HG02870 (cell line): ENCODE measurements around the gene RNF149.
A peak's percentile ranks its signal among the peaks of the same experiment; 100 is the strongest.
"Not testable (repeated sequence)": the region's sequence is repeated elsewhere in the genome, so short reads cannot be mapped to it uniquely, and the experiment has no call there.

ENCODE experiments used
- ATAC-seq: cut with Tn5 transposase; IDR thresholded peaks from one replicate; pipeline ENCODE4 v1.9.1; 2021; ENCODE audit warnings: mild to moderate bottlenecking, moderate library complexity; ENCODE audit not compliant: unreplicated experiment

RNF149 gene

GRCh38 chr2:101263377-101263800, 45.1 kb downstream of the RNF149 start:
- ATAC-seq, result no peak

DNA sequence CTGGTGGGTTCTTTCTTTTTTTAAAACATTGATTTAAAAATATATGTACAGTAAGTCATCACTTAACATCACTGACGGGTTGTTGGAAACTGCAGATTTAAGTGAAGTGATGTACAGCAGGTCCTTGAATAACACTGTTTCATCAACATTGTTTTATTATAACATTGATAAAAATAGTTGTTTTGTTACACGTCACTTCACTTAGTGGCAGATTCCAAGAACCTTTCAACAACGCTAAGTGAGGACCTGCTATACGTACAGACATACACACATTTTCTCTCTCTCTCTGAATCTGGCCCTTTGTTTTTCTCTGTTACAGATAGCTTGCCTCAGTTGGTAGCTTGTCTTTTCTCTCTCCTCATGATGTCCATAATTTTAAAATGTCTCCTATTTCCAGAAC, 46.4 kb downstream of the RNF149 start:
- no peak for ATAC-seq

GRCh38 chr2:101258804-101259203, 49.7 kb downstream of the RNF149 start:
- no peak for ATAC-seq

GRCh38 chr2:101256316-101256715, 52.2 kb downstream of the RNF149 start:
- no peak for ATAC-seq

DNA sequence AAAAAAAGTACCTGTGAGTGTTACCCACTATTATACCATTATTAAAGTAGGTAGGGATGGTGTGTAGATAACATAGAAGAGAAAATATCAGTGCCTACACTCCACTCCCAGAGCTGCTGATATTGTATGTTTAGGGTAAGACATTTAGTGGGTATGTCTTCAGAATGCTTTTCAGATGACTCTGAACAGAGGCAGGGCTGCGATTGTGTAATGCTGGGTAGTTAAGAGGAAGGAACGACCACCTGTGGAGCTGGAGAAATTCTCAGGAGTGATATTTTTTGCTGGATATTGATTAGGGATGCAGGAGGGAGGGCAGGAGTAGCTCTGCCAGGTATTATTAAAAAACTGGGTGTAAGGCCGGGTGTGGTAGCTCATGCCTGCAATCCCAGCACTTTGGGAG, 53.0 kb downstream of the RNF149 start:
- no peak for ATAC-seq

- ATAC-seq, result no peak
Measured at GRCh38 chr2:101253703-101254450, 54.6 kb downstream of the RNF149 start.

GRCh38 chr2:101253013-101253702, 55.3 kb downstream of the RNF149 start:
- ATAC-seq, result peak; percentile 46

DNA sequence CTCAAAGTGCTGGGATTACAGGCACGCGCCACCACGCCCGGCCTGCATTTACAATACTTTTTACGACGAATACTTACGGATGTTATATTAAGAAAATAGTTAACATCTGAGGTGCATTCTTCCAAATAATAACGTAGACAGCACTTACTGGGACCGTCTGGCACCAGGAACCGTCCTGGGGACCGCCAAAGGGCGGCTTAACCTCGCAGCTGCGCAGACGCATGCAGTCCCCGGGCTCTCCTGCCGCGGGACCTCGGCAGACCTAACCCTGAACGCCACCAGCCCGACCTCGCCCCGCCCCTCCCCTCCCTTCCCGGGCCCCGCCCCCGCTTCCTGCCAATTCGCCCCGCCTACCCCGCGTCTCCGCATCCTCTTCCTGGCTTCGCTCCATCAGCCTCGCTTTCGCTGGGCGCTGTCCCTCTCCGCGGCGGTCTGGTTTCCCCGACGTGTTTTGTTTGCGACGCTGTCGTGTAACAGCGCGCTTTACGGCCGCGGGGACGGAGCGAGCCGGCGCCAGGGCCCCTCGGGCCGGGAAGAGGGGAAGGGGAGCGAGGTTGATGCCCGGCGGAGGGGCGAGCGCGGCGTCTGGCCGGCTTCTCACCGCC, 56.0 kb downstream of the RNF149 start, which contains the start of gene CNOT11:
Gene CNOT11 (plus strand): TSS at position 479 of the 605 bp plus-strand sequence. CDS start 79 bp downstream, at position 558.
- peak; percentile 79 for ATAC-seq

DNA sequence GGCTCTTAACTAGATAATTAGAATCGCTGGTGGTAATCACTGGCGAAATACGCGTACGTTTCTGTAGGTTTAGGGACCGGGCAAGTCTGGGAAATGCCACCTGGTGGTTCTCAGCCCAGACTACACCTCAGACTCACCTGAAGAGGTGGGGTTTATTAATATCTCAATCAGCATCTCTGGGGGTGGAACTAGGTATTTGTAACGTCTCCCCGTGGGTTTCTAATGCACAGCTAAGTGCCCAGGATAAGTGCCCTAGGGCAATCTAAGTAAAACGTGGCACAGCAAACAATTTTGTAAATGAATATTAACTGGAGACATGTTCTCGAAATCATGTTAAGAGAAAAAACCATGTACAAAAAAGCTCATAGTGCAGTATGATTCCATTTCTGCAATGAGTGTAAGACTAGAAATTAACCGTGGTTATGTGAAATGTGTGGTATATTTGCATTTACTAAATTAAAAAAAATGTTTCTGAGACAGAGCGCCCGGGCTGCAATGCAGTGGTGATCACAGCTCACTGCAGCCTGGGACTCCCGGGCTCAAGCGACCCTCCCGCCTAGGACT, 56.6 kb downstream of the RNF149 start:
- peak; percentile 52 for ATAC-seq

DNA sequence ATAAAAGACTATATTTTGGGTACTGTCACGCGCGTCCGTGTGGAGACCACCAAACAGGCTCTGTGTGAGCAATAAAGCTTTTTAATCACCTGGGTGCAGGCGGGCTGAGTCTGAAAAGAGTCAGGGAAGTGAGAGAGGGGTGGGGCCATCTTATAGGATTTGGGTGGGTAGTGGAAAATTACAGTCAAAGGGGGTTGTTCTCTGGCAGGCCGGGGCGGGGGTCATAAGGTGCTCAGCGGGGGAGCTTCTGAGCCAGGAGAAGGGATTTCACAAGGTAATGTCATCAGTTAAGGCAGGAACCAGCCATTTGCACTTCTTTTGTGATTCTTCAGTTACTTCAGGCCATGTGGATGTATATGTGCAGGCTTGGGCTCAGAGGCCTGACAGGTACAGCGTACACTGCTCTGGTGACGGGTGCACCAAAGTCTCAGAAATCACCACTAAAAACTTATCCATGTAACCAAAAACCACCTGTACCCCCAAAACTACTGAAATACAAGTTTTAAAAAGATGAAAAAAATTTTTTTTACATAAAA, 57.2 kb downstream of the RNF149 start:
- not testable (repeated sequence) for ATAC-seq

DNA sequence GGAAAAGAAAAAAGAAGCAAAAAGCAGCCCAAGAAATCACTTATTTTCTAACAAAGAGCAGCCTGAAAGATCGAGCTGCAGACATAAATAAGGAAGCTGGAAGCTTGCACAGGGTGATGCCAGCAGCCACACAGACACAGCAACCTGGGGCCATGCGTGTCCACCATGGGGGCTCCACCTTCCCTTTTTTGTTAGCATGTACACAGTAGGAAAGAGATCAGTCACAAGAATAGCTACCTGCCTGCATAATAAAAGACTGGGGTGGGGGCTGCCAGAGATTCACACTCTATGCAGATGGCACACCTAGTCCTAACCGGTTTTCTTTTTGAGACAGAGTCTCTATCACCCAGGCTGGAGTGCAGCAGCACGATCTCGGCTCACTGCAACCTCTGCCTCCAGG, 58.7 kb downstream of the RNF149 start:
- ATAC-seq, result no peak

DNA sequence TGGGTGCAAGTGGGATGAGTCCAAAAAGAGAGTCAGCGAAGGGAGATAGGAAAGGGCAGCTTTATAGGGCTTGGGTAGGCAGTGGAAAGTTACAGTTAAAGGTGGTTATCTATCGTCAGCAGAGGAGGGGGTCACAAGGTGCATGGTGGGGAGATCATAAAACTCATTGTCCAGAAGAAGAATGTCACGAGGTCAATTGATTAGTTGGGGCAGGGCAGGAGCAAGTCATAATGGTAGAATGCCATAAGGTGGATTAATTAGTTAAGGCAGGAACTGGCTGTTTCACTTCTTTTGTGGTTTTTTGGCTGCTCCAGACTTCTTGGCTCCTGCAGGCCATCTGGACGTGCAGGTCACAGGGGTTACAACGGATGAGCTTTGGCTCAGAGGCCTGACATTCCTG, 59.7 kb downstream of the RNF149 start:
- ATAC-seq, result not testable (repeated sequence)

GRCh38 chr2:101245468-101245867, 63.0 kb downstream of the RNF149 start:
- not testable (repeated sequence) for ATAC-seq

GRCh38 chr2:101244899-101245298, 63.6 kb downstream of the RNF149 start:
- not testable (repeated sequence) for ATAC-seq

- ATAC-seq, result not testable (repeated sequence)
Measured at GRCh38 chr2:101244373-101244772, 64.1 kb downstream of the RNF149 start.

GRCh38 chr2:101241158-101241557, 67.3 kb downstream of the RNF149 start:
- no peak for ATAC-seq

DNA sequence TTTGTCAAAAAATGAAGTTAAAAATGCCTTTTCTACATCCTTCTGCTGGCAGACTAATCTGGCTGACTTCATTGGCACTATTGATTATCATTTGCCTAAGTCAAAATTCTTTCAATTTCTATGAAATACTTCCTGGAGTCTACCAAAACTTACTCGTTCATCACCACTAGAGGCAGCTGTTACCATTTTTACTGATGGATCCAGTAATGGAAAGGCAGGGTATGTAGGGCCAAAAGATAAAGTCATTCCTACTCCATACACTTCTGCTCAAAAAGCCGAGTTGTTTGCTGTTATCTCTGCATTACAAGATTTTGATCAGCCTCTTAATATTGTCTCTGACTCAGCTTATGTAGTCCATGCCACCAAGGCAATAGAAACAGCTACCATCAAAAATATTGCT, 67.8 kb downstream of the RNF149 start:
- not testable (repeated sequence) for ATAC-seq

- ATAC-seq, result not testable (repeated sequence)
Measured at GRCh38 chr2:101239760-101240118, 68.8 kb downstream of the RNF149 start.

- ATAC-seq, result no peak
Measured at GRCh38 chr2:101238930-101239759, 69.4 kb downstream of the RNF149 start.

DNA sequence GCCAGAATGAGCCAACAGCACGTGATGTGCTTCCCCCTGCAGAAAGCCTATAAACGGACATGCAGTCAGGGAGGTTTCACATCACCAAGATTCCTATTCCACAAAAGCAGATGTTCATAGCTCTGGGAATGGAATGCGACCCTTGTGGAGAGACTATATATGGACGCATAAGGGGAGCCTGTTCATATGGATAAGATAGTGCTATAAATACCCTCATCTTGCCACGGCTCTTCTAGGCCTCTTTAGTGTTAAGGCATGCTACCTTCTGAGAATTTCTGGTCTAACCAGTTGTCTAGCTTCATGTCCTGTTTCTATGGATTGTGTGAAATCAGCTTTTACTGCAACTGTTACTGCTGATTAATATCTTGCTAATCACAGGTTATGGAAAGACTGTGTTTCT, 70.6 kb downstream of the RNF149 start:
- not testable (repeated sequence) for ATAC-seq
